HG03103 (cell line): ENCODE data around the gene TIMM22.

Source experiments
- ATAC-seq: cut with Tn5 transposase; IDR thresholded peaks from one replicate; pipeline ENCODE4 v1.9.1; 2021; ENCODE audit warnings: low read depth; ENCODE audit not compliant: unreplicated experiment

The TIMM22 gene

DNA sequence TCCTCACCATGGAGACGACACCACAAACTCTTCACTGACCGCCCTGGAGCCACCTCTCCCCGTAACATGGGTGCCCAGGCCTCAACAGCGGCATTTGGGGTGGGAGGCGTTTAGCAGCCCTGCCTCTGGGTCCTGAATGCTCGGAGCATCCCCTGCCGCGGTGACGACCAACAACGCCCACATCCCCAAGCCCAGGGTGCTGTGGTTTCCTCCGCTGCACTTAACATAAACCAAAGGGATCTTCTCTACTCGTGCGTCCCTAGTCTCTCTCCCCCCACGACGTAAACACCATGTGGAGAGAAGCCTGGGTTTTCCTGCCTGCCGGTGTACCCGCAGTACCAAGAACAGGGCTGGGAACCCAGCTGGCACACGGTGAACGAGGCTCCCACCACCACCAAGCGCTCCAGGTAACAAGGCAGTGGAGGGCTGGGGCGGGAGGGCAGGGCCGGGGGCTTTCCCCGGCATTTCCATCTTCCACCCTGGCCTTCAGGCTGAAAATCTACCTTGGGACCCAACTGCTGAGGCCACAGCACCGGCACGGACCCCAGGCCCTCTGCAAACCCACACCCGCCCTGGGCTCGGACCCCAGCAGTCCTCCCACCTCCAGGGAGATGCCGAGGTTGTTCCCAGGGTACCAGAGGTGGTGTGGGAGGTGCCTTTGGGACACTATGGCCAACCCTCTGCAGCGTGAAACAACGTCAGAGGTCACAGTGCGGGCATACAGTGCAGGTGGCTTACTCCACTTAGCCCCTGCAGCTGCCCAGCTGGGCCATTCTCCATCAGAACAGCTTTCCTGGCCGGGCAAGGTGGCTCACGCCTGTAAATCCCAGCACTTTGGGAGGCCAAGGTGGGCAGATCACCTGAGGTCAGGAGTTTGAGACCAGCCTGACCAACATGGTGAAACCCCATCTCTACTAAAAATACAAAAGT lies 54.3 kb downstream of the TIMM22 start:
- ATAC-seq = no peak
